NT2/D1 (cell line): ENCODE measurements around the gene C16orf54.
"Not testable (repeated sequence)": the region's sequence is repeated elsewhere in the genome, so short reads cannot be mapped to it uniquely, and the experiment has no call there.

Experiments
- DNase-seq: peaks from one replicate; pipeline ENCODE4 v3.0.0-alpha.2; 2011; ENCODE audit warnings: low read depth, low spot score
- H3K27me3 ChIP-seq: 2 replicates; pipeline ENCODE4 v1.6.0; 2011; ENCODE audit warnings: mild to moderate bottlenecking; ENCODE audit not compliant: insufficient read length, insufficient read depth
- H3K36me3 ChIP-seq: 2 replicates; pipeline ENCODE4 v1.6.1; 2011; ENCODE audit warnings: mild to moderate bottlenecking, low read length, mixed read lengths; ENCODE audit not compliant: insufficient read depth, insufficient read length
- H3K4me1 ChIP-seq: 2 replicates; pipeline ENCODE4 v1.5.1; 2011; ENCODE audit not compliant: insufficient read depth, insufficient read length
- H3K4me3 ChIP-seq: 2 replicates; pipeline ENCODE4 v1.5.1; 2011; ENCODE audit warnings: low read depth; ENCODE audit not compliant: insufficient read length
- H3K9ac ChIP-seq: 2 replicates; pipeline ENCODE4 v1.6.0; 2011; ENCODE audit warnings: low read depth; ENCODE audit not compliant: insufficient read length
- H3K9me3 ChIP-seq: 2 replicates; pipeline ENCODE4 v1.5.1; 2011; ENCODE audit warnings: mild to moderate bottlenecking, low read length; ENCODE audit not compliant: insufficient read depth
- SUZ12 ChIP-seq: IDR thresholded peaks from 2 replicates; pipeline ENCODE4 v1.6.1; 2011; ENCODE audit not compliant: insufficient read length, insufficient read depth; ENCODE audit errors: extremely low read depth
- YY1 ChIP-seq: IDR thresholded peaks from 2 replicates; pipeline ENCODE4 v1.6.1; 2011; ENCODE audit not compliant: insufficient read length, insufficient read depth
- ZNF274 ChIP-seq: IDR thresholded peaks from 2 replicates; pipeline ENCODE4 v1.6.1; 2011; ENCODE audit warnings: mild to moderate bottlenecking, low read depth, low read length

Gene C16orf54

DNA sequence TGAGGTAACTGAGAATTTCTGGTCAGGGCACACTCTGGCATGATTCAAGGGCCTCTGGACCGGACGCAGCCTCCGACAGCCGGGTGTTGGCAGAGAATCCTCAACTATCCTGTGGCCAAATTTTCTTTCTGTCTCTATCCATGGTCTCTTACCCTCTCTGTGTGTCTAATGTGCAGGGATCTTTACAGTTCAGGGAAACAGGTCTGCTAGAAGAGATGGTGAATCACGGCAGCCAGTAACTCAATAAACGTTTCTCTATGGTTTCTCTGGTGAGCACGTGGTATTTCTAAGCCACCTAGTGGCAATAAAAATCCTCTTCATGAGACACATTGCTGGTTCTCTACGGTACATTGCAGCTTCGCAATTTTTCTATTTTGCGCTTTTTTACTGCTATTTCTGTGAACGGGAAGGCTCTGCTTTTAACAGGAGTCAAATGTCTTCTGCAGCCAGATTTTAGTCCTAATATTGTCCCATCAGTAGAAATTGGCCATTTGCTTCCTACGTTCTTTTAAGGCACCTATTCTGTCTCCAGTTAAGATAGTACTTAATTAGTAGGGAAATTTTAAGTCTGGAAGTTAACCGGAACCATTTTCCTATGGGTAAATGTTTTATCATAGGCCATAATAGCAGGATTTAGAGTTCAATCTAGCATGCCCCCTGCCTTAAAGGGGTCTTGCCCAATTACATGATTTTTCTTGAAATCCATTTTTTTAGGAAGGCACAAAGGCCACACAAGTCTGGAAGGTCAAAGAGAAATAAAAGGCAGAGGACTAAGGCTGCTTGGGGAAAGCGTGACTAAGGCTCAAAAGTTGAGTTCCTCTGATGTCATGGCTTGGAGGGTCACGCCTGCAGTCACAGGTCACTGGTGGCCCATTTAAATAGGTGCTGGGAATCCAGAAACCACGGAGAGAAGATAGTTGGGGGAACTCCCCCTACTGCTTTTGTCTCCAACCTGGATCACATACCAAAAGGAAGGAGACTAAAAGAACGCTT is 35.3 kb downstream of the C16orf54 start:
- H3K27me3 ChIP-seq: no peaks in the 10 kb centered on the region
- H3K36me3 ChIP-seq: peaks cover 31% of the 10 kb centered on the region
- H3K9me3 ChIP-seq: no peaks in the 10 kb centered on the region
- no peak for TF ChIP-seq SUZ12
- no peak for TF ChIP-seq YY1
- no peak for TF ChIP-seq ZNF274
- no peaks in the 10 kb centered on the region for H3K4me1 ChIP-seq
- peak overlapping the region; percentile 59 for H3K4me3 ChIP-seq
- H3K9ac ChIP-seq: peak overlapping the region; percentile 68
- no peak for DNase-seq

- H3K4me1 ChIP-seq, H3K27me3 ChIP-seq, H3K9me3 ChIP-seq, DNase-seq: not testable (repeated sequence)
- Histone ChIP-seq H3K9ac (peak overlapping the region; percentile 73), H3K4me3 (peak overlapping the region; percentile 59), H3K36me3 (peaks cover 25% of the 10 kb centered on the region)
Measured at GRCh38 chr16:29709657-29710056, 36.1 kb downstream of the C16orf54 start.

DNA sequence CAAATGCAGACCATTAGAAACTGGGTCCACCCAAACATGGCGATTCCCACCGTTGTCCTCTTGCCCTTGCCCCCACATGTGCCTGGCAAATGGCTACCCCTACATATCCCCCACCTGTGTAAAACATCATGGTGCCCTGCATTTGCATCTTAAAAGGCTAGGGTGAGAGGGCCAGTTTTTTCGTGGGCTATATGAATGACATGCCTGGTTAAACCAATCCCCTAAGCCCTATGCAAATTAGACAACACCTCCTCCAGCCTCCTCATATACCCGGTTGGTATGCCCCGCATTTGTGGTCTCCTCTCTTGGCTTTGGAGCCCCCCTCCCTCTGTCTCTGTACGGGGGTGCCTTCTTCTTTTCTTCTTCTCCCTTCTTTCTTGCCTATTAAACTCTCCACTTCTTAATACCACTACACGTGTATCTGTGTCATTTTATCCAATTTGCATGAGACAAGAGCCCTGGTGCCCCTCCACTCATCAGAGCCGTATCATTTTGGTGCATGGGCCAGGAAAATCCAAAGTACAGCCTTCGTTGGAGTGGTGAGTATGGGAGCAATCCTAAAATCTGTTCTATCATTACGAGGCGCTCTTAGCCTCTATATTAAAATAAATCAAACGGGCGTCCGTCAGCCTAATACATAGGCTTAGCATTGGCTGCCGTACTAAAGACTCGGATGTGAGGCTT is 36.7 kb downstream of the C16orf54 start:
- Histone ChIP-seq H3K4me1 (no peaks in the 10 kb centered on the region), H3K27me3 (no peaks in the 10 kb centered on the region), H3K4me3 (peak overlapping the region; percentile 59), H3K36me3 (peaks cover 21% of the 10 kb centered on the region), H3K9me3 (no peaks in the 10 kb centered on the region), H3K9ac (peak overlapping the region; percentile 73)
- DNase-seq: peak; percentile 74
- no peak for TF ChIP-seq ZNF274
- TF ChIP-seq YY1: peak; percentile 20
- TF ChIP-seq SUZ12: no peak

DNA sequence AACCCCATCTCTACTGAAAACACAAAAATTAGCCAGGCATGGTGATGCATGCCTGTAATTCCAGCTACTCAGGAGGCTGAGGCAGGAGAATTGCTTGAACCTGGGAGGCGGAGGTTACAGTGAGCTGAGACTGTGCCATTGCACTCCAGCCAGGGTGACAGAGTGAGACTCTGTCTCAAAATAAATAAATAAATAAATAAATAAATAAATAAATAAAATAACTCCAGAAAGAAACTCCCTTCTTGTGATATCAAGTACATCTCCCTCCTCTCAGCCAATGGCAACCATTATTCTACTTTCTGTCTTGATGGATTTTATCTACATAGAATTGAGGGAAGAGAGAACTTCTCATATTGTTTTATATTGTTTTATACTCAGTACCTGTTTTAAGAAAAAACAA is 38.6 kb downstream of the C16orf54 start:
- not testable (repeated sequence) for H3K9ac ChIP-seq, H3K27me3 ChIP-seq, H3K4me1 ChIP-seq, H3K4me3 ChIP-seq, DNase-seq, H3K9me3 ChIP-seq, H3K36me3 ChIP-seq

DNA sequence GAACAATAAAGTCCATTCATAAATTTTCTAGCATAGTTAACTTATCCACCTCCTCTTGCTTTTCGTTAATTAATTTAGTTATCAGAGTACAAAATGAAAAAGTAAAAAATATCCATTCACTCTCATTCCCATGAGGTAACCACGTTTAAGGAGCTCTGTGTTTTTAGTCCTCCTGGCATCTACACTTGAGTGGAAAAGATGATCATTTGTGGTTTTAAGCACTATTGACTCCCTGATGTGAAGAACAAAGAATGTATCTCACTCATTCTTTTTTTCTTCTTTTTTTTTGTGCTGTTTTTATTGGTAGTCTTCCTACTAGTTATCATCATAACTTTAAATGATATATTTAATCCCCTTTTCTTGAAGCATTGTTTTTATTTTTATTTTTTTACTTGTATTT is 40.8 kb downstream of the C16orf54 start:
- Histone ChIP-seq H3K4me1 (no peaks in the 10 kb centered on the region), H3K9me3 (no peaks in the 10 kb centered on the region), H3K27me3 (no peaks in the 10 kb centered on the region), H3K9ac (no peak overlapping the region), H3K4me3 (no peak overlapping the region), H3K36me3 (no peaks in the 10 kb centered on the region)
- DNase-seq: no peak
- TF ChIP-seq SUZ12 (no peak), YY1 (no peak), ZNF274 (no peak)

DNA sequence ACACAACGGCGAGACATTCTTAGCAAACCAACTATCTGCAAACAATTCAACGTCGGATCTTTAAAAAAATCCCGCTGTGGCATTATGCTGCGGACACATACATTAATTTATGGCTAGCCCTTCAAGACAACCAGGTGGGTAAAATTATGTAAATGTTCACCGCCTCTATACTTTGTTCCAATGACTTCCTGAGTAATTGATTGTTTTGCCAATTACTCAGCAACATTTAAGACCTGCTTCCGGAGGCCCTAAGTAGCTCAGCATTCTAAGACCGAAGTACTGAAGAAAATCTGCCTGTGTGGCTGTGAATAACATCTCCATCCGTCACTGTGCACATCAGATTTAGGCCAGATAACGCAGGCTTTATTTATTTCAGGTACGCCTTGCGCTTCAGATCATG is 43.5 kb downstream of the C16orf54 start:
- Histone ChIP-seq H3K9me3 (no peaks in the 10 kb centered on the region), H3K9ac (no peak overlapping the region), H3K36me3 (peaks cover 12% of the 10 kb centered on the region), H3K4me3 (no peak overlapping the region), H3K27me3 (no peaks in the 10 kb centered on the region), H3K4me1 (peaks cover 4% of the 10 kb centered on the region)
- no peak for DNase-seq
- TF ChIP-seq ZNF274 (no peak), YY1 (no peak), SUZ12 (no peak)

GRCh38 chr16:29701214-29701555 is 44.6 kb downstream of the C16orf54 start:
- no peak overlapping the region for H3K4me3 ChIP-seq
- TF ChIP-seq ZNF274 (no peak), YY1 (no peak), SUZ12 (no peak)
- peaks cover 4% of the 10 kb centered on the region for H3K4me1 ChIP-seq
- H3K9me3 ChIP-seq: no peaks in the 10 kb centered on the region
- peaks cover 22% of the 10 kb centered on the region for H3K36me3 ChIP-seq
- no peaks in the 10 kb centered on the region for H3K27me3 ChIP-seq
- DNase-seq: no peak
- H3K9ac ChIP-seq: no peak overlapping the region
